Gastroesophageal sphincter (tissue), 3 donors: ENCODE results near the gene VMAC.

ENCODE experiments used
- CTCF ChIP-seq, 4 experiments: fragments of 200-600 bp in 2 of 4; fragments of 450-650 bp in 2 of 4; sonication (generic) in 1 of 4; IDR thresholded peaks; one replicate each; pipeline ENCODE4 v1.5.1; 2017 to 2019; ENCODE audit warnings: antibody characterized with exemption in 4 of 4, mild to moderate bottlenecking in 2 of 4, moderate library complexity in 2 of 4
- POLR2A ChIP-seq, 2 donors: fragments of 450-650 bp; IDR thresholded peaks; one replicate each; pipeline ENCODE4 v1.6.1; 2017; ENCODE audit warnings: antibody characterized with exemption in 2 of 2, mild to moderate bottlenecking in 2 of 2, moderate library complexity in 1 of 2

DNA sequence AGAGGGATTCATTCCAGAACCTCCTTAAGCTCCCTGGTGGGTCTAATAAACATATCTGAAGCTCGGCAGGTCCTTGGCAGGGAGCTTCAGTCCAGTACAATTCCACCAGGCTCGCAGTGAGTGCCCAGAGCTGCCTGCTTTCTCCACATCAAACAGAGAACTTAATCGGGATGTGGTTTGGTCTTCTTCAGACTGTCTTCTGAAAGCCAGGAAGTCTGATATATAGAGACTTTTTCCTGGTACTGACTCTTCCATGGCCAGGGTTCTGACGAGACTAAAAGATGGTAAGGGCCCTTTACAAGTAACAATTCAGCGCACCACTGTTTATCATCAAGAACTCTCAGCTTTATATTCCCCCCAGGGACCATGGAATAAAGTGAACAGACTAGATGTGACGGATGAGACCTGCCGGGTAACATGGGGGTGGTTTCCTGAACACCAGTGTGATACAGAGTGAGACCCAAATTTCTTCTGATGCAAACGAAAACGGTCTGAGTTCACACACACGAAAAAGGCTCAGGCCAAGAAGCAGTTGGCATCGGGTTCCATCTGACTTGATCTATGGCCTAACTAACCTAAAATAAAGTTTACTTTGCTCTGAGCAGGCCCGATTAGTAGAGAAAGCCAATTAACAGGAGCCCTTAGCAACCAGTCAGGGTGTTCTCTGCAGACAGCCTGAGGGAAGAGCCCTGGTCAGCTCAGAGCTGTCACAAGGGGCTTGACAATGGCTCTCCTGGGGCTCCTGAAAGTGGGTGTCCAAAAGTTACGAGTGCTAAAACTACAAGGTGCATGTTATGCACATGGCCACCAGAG lies 44.3 kb downstream of the VMAC start:
- no peak for TF ChIP-seq POLR2A (IDR thresholded peaks at IDR 0.05)
- TF ChIP-seq CTCF (IDR thresholded peaks at IDR 0.05) = no peak
